Left kidney (tissue), 2 donors: ENCODE measurements around the gene SLC29A3. TPM values are rescaled to one million over a fixed set of nuclear protein-coding genes. Genes with fewer than 3 reads are reported as not detected.

Experiments used
- DNase-seq: peaks from one replicate; pipeline ENCODE4 v3.0.0-alpha.2; 2013
- polyA plus RNA-seq: library from polyadenylated mRNA; unstranded; fragments of 120-200 nt; gene quantifications from one replicate; pipeline ENCODE4 v1.2.1, GENCODE V29; 2013; ENCODE audit not compliant: insufficient read length

Gene SLC29A3
- polyA plus RNA-seq, 1 donor: 7.0 TPM

DNA sequence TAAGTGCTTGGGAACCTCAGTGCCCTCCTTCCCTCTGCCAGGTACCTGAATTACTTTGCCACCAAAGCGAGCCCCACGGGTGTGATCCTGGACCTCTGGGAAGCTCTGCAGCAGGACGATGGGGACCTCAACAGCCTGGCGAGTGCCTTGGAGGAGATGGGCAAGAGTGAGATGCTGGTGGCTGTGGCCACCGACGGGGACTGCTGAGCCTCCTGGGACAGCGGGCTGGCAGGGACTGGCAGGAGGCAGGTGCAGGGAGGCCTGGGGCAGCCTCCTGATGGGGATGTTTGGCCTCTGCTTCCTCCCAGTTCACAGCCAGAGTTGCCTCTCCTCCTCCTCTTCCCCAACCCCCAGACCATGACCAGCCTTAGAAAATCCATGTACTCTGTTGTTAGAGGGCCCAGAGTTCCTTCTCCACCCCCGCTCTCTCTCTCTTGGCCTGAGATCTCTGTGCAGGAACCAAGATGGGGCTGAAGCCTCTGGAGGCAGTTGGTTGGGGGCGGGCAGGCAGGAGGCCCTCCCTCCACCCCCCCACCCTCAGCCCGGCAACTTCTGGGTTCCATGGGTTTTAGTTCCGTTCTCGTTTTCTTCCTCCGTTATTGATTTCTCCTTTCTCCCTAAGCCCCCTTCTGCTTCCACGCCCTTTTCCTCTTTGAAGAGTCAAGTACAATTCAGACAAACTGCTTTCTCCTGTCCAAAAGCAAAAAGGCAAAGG is 19.8 kb upstream of the SLC29A3 start:
- DNase-seq: no peak

DNA sequence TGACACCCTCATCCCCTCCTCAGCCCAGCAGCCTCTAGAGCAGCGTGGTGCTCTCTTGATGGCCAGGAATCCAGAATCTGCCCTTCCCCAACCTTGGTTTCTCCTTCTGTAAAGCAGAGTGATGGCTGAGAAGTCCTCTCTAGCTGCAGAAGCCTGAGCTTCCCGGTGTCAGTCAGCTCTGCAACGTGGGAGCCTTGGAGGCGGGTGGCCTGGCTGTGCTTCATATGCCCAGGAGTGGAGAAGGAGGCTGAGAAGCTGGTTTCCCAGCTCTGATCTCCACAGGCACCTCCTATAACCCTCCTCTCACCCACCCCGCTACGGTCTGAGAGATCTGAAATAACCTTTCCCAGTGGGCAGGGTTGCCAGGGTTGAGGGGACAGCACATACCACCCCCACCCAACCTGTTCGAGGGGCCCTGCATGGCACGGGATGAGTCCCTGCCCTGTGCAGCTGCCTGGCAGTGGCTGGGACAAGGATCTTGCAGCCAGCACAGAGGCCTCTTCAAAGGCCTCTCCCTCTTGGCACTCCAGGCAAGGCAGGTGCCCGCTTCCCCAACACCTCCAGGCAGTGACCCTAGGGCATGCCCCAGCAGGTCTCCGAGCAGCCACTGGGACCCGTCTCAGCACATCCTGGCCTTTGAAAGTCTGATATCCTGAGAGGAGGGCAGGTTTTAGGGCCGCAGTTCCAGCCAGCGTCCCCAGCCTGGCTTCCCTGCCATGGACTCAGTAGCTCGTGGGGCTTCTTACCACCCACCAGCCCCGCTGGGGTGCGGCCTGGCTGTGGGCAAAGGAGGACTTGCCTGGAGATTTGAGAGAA is 18.3 kb upstream of the SLC29A3 start:
- DNase-seq: no peak

DNA sequence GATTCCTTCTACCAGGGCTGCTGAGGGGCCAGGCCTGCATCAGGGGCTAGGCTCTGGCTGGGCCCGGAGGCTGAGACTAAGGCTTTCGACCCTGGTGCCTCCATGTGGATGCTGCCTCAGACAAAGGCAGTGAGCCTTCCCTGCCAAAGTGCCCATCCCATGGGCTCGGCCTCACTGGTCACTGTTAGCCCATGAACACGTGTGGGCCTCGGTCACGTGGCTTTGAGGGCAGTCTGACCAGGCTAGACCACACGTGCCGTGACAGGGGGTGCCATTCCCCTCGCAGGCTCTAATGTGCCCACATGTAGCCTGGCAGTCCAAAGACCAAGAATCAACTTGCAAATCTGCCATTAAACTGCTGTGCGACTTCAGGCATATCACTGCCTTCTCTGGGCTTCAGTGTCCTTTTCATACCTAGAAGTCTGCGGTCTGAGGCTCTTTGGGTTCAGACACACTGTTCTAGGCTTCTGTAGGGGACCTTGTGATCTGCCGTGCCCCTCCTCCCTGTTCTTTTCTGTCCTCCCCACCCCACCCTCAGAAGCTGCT is 17.6 kb upstream of the SLC29A3 start:
- DNase-seq: no peak

GRCh38 chr10:71302451-71302850 is 16.6 kb upstream of the SLC29A3 start:
- no peak for DNase-seq

DNA sequence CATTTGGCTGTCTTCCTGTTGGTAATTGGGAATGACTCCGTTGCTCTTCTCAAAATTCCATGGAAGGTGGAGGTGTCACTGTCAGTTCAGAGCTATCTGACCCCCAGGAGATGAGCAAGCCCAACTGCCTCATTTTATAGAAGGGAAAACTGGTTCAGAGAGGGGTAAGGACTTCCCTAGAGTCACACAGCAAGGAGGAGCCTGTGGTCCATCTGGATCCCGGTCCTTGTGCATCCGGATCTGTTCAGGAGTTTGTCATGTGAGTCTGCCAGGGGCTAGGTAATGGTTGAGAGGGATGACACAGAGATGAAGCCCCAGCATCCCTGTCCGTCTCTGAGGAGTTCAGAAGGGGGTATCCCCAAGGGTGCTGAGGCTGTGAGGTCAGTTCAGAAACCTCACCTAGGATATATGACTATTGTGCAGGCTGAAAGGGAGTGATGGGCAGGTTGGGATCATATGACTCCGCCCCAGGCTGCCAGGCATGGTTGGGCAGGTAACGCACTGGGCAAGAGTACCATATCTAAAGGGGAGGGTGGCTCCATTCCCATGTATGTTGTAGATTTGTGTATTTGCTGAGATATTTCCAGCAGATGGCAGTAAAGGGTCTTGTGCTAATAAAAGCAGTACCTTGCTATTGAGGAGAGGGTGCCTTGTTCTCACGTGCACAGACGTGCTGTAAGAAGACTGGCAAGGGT is 16.0 kb upstream of the SLC29A3 start:
- DNase-seq: no peak

- DNase-seq: no peak
Observed at GRCh38 chr10:71303569-71303907, 15.5 kb upstream of the SLC29A3 start.

DNA sequence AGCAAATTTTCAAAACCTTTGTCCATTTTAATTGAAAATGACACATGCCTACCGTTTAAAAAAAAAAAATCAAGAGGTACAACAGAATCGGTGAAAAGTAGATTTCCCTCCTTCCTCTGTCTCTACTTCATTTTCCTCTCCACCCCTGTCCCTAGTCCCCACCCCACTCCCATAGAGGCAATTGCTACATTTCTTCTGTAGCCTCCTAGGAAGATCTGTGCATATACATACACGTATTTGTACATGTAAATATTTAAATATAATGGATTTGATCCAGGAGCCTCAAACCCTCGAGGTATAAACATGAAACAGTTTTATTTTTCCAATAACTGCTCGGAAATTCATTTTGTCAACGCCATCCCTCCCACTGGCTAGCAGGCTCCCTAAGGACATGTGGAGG is 14.1 kb upstream of the SLC29A3 start:
- DNase-seq: no peak

- DNase-seq: no peak
Observed at GRCh38 chr10:71306979-71307378, 12.1 kb upstream of the SLC29A3 start.

DNA sequence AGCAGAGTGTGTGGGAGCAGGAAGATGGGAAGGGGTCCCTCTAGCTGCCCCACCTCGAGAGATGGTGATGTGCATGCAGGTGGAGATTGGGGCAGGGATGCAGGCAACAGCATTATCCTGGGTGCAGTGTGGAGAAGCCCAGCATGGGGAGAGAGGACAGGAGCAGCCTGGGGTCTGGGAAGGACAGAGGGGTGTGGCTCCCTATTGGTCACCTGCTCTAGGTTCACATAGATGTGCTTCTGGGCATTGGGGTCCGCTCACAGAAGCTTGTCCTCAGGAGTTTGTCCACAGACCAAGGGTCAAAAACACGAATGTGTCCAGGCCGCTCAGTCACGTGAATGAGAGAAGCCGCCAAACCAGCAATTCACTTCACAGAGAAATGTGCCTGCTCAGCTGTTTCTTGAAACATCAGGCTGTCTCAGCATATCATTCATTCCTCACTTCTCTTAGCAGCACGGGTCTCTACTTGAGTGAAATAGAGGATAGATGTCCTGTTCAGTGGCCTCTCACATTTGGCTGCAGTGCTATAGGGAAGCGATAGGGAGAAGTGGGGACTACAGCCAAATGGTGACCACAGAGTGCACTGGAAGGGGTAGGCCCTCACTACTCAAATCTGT is 11.5 kb upstream of the SLC29A3 start:
- no peak for DNase-seq

DNA sequence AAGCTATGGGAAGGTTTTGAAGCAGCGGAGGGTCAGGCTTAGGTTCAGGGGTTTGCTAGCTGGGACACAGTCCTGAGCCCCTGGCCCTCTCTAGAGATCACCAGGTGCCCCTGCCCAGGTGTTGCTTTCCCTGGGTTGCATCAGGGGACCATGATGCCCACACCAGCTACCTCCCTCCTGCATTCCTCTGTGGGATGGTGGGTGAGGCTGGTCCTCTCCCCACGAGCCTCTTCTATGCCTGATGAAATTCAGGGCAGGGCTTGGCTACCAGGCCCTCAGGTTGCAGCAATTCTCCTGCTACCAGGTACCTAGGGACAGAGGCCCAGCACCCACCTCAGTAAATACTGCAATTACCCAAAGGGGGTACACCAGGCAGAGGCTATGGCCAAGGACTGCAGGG is 10.8 kb upstream of the SLC29A3 start:
- no peak for DNase-seq

DNA sequence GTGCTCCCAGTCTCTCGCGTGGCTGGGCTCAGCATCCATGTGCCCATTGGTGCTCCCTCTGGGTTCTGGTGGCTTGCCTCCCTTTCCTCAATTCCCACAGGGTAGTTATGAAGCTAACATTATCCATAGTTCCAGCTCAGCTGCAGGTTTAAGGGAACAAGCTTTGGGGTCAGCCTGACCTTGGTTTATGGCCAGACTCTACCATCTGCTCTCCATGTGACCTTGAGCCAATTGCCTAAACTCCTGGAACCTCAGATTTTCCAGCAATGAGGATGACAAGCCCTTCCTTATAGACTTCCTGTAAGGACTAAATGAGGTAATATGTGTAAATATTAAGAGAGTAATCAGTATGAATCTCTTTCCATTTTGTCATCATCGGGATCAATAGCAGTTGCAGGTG is 10.1 kb upstream of the SLC29A3 start:
- DNase-seq: no peak

DNA sequence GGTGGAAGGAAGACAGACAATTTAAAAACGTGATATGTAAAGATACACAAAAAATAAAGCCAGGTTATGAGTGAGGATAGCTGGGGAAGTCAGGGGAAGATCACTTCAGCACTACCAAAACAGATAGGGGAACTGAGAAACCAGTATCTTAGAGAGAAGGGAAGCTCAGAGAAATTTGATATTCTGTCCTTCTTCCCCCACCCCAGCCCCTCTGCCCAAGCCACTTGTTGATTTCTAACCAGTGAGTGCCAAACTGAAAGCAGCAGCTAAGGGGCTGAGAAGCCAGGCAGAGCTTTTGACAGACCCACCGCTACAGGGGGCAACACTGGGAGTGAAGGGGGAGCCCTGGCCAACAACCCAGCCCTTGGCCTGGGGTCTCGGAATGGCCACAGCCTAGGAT is 9.1 kb upstream of the SLC29A3 start:
- DNase-seq: no peak

- no peak for DNase-seq
Observed at GRCh38 chr10:71312220-71312619, 6.8 kb upstream of the SLC29A3 start.

GRCh38 chr10:71312811-71313789 is 6.0 kb upstream of the SLC29A3 start:
- DNase-seq: no peak

- no peak for DNase-seq
Observed at GRCh38 chr10:71314028-71314693, 4.9 kb upstream of the SLC29A3 start.

DNA sequence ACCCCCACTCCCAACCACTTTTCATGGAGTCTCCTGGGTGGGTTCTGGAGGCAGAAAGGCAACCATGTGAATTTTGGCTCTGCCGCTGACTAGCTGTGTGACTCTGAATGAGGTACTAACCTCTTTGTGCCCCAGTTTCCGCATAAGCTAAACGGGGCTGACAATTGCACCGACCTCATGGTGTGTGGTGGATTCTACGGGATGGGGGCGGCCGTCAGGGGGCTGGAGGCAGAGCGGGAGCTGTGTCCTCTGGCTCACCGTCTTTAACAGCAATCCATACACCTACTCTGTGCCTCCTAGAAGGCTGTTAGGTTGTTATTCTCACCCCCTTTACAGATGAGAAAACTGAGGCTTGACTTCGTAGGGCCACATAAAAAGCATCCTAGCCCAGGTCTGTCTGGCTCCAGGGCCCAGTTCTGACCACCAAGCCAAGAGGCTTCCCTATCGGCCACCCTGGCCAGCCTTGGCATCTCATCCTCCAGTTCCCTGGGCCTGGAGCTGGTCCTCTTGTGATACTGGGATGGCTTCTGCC is 4.3 kb upstream of the SLC29A3 start:
- no peak for DNase-seq

DNA sequence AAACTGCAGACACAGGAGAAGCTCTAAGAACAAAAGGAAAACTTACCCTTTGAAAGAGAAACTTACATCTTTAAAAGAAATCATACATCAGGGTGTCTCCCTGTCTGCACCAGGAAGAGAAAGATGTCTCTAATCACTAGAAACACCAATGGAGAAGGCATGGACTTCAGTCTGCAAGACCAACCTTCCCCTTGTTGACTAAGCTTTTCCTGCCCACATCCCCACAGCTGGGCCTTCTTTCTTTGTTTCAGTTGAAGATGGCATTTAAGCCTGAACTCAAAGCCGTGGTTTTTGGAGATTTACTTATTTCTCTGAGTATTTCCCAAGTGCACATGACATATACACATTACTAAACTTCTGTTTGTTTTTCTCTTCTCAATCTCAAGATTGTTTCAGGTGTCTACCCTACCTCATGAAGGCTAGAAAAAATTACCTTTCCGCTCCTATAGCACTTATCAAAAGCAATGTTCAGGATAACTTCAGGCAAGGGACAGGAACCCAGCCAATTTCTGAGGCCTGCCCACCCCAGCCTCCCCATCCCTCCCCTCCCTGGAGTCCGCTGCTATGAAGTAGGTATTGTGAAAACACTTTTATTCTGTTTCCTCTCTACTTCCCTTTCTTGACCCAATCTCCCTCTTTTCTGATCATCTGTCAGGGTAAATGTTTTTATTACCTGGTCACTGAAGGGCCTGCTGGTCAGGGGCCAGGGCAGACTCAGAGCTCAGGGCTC is 2.8 kb upstream of the SLC29A3 start:
- DNase-seq: no peak

DNA sequence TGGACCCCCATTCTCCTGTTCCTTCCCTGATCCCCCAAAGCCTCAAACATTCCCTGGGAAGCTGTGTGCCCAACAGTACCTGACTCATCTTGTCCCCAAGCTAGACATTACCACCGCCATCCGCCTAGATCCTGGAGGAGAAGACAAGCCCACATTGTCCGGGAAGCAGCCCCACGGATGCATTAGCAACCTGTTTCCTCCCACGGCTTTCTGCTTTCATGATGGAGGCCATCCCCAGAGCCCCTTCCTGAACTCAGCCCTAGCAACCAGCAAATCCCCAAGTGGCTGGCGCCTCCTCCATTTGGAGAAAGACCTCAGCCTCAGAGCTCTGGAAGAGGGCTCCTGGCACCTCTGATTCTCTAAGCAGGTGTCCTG is 2.3 kb upstream of the SLC29A3 start:
- no peak for DNase-seq

DNA sequence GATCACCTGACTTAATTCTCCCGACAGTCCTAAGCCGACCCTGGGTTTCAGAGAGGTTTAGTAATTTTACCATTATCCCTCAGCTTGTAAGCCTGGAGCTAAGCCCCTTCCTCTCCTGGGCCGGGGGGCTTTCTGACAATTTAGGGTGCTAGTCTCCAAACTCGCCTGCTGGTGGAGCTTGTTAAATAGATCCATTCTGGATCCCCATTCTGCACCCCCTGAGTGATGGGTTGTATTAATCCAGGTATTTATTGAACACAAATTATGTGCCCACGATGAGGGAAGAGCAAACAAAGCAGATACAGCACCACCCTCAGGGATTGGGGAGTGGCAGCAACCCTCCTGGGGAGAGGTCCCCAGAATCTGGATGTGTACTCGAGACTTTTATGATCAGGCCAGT is 1.3 kb upstream of the SLC29A3 start:
- DNase-seq: no peak
